Amniotic stem cell (primary cell): ENCODE measurements around the gene ARAP3.

Source experiments
- DNase-seq: peaks from one replicate; lab custom pipeline; 2025; lab: John Stamatoyannopoulos, UW

The ARAP3 gene

GRCh38 chr5:141703133-141703561, 21.1 kb upstream of the ARAP3 start:
- no peak for DNase-seq

DNA sequence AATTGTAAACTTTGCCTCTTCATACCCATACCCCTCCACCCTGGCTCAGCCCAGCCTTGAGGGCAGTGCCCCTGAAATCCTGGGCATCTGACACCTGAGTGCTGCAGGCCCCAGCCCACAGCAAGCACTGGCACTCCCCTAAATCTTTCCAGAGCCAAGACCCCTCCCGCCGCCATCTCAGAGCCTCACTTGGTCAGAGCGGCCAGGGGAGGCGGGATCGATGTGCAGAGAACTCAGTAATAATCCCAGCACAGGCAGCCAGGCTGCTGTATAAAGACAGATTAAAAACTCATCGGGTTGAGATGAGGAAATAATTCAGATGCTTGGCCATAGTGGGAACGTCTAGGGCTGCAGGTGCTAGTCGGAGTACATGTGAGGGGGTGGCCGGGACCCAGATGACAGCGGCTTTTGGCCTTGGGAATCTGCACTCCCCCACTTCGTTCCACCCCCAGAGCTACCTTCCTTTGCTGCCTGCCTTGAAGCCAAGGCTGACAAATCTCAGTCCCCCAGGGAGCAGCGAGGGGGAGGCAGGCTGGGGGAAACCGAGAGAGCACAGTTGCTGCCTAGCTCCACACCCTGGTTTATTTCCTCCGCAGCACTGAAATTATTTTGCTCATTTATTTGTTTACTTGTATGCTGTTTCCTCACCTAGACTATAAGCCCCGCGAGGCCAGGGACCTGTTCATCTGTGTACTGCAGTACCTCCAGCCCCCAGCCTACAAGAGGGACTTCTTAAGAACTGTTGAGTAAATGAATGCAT, 19.5 kb upstream of the ARAP3 start:
- DNase-seq, result no peak

- DNase-seq, result no peak
Measured at GRCh38 chr5:141697586-141697985, 15.6 kb upstream of the ARAP3 start.

- no peak for DNase-seq
Measured at GRCh38 chr5:141696431-141696830, 14.4 kb upstream of the ARAP3 start.

GRCh38 chr5:141695627-141696215, 13.7 kb upstream of the ARAP3 start:
- DNase-seq, result no peak

DNA sequence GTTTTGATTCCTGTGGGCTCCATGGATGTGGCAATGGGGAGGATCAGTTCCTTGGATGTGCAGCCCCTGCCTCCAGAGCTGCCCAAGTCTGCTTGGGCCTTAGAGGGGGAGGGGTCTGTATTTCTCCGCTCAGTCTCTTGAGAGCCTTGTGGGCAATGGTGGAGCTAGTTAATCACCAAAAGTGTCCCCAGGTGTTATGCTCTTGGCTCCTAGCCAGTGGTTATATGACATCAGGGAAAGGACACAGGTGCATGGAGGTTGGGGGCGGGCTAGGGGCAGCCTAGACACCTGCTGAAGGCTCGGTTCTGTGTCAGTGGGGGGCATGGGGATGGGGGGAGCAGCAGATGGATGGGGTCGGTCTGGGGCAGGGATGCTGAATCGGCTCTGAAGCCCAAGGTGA, 12.4 kb upstream of the ARAP3 start:
- no peak for DNase-seq

GRCh38 chr5:141692919-141693725, 11.1 kb upstream of the ARAP3 start:
- no peak for DNase-seq

GRCh38 chr5:141692533-141692888, 10.5 kb upstream of the ARAP3 start:
- no peak for DNase-seq

- DNase-seq, result peak; percentile 15
Measured at GRCh38 chr5:141691867-141692532, 10.0 kb upstream of the ARAP3 start.

- no peak for DNase-seq
Measured at GRCh38 chr5:141691286-141691866, 9.3 kb upstream of the ARAP3 start.

DNA sequence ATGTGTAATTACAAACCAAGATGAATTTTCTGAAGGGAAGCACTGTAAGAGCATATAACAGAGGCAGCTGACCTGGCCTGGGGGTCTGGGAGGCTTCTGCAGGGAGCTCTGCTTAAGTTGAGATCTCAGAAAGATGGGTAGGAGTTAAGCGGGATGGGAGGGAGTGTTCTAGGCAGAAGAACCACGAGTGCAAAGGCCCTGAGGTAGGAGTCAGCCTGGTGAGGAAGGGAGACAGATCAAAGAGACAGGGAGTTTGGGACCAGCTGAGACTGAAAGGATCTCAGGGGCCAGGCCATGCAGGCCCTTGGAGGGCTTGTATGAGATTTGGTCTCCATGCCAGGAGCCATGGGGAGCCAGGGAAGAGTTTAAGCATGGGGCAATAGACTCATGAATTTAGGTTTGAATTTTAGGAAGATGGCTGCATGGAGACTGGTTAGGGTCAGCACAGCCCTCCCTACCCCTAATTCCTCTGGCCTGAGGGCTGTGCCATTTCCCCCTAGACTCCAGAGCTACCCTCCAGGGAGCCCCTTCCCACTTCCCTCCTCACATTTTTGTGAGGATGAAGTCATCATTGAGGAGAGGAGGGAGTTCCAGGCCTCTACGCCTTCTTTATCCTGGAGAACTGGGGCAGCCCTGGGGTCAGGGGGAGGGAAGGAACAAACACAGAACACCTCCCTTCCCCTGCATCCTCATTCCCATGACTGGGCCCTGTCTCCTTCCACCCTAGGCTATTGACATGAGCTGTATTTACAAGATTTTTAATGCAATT, 4.8 kb upstream of the ARAP3 start:
- DNase-seq, result no peak

DNA sequence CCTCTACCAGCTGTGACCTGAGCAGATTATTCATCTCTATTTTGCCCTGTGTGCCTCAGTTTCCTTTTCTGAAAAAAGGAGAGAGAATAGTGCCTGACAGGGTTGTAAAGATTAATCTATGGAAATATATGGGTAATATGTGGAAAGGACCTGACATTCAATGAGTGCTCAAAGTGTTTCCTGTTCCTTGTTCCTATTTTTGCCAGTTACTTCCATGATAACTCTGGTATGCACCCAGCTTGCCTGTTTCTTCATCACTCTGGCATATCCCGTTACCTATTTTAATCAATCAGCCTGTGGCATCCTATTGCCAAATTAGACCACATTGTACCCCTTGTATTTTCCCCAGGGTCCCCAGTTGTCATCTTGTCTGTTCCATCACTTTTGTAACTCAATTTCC, 3.6 kb upstream of the ARAP3 start:
- no peak for DNase-seq

DNA sequence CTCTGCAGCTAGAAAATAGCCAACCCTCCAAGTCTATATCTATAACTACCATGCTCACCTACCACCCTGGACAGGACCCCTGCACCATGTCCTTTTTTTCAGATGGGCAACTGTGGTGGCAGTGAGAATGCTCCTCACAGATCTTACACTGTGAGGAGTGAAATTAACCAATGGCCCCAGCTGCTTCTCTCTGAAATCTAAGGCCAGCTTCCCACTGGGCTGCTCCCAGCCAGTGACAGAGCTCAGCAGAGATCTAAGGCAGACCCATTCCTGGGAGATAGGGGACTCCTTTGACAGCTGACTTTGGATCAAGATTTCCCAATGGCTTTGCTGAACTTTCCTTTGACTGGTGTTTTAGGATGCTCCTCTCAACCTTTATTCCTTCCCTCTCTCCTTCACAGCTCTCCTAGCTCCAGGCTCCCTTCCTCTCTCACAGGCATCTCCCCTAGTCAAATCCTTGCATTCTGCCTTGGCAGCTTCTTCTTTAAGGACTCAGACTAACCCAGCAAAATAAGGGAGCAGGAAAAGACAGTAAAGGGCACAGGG, 1.6 kb upstream of the ARAP3 start:
- DNase-seq, result no peak

GRCh38 chr5:141681295-141681694, 735 bp downstream of the ARAP3 start:
- DNase-seq, result no peak

DNA sequence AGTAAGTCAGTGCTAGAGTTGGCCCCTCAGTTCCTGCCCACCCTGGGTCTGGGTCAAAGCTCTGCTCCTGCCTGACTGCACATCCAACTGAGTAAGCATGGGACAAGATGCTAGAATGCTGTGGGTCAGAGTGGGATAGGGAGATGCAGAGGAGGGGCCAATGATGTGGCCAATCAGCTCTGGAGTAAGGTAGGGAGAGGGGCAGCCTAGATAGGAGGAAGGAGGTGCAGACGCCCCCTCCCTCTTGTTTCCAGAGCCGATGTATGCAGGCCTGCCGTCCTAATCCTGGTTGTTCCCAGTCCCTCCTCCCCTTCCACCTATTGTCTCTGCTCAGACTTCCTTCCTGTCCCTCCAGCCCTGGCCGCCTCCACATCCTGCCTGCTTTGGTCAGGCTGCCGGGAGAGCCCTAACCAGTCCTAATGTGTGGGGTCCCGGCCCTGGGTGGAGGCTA, 1.3 kb downstream of the ARAP3 start:
- no peak for DNase-seq

- DNase-seq, result no peak
Measured at GRCh38 chr5:141680178-141680577, 1.9 kb downstream of the ARAP3 start.

- DNase-seq, result no peak
Measured at GRCh38 chr5:141677415-141677814, 4.6 kb downstream of the ARAP3 start.

DNA sequence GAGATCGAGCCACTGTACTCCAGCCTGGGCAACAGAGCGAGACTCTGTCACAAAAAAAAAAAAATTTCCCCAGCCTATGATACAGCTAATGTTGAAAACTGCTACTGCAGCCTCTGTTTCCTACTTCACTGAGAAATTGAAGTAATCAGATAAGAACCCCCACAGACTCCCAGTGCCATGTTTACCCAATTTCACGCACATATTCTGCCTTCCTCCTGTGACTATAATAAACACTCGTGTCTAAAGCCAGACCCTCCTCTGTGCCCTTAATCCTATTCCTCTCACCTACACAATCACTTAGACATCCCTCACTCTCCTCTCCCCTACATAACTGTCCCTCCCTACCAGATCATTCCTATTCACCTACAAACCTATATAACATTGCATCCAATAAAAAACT, 6.4 kb downstream of the ARAP3 start:
- DNase-seq, result no peak

DNA sequence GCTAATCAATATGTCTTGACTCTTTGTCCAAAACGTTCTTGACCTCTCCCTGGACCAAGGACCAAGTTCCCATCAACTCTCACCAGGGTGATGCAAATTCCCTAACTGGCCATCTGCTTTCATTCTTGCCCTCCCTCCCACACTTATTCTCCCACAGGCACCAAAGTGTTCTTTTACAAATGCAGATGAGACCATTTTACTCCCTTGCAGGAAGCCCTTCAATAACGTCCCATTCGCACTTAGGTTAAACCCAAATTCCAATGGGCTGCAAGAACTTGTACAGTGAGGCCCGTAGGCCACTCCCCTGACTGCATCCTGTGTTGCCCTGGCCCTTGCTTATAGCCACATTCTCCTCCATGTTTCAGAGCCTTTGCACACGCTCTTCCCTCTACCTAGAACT, 7.3 kb downstream of the ARAP3 start:
- no peak for DNase-seq

- no peak for DNase-seq
Measured at GRCh38 chr5:141672841-141673813, 8.9 kb downstream of the ARAP3 start.
